ENCODE data around the gene PSMD2.

PSMD2 gene

GRCh38 chr3:184298759-184299487 is at the start of gene PSMD2:
Gene PSMD2, plus strand, starts transcription at chr3:184299241. Its CDS starts 26 bp downstream, at chr3:184299267.
- DNase-seq (ENCODE audit: low read depth): peak; percentile 84
- H3K4me3 ChIP-seq (ENCODE audit: low read length): peak within 1 kb of the TSS; percentile 98
- TF ChIP-seq, protein P1, sequence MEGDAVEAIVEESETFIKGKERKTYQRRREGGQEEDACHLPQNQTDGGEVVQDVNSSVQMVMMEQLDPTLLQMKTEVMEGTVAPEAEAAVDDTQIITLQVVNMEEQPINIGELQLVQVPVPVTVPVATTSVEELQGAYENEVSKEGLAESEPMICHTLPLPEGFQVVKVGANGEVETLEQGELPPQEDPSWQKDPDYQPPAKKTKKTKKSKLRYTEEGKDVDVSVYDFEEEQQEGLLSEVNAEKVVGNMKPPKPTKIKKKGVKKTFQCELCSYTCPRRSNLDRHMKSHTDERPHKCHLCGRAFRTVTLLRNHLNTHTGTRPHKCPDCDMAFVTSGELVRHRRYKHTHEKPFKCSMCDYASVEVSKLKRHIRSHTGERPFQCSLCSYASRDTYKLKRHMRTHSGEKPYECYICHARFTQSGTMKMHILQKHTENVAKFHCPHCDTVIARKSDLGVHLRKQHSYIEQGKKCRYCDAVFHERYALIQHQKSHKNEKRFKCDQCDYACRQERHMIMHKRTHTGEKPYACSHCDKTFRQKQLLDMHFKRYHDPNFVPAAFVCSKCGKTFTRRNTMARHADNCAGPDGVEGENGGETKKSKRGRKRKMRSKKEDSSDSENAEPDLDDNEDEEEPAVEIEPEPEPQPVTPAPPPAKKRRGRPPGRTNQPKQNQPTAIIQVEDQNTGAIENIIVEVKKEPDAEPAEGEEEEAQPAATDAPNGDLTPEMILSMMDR (conservative IDR thresholded peaks at IDR 0.05; ENCODE audit: low read depth, low read length): no peak

DNA sequence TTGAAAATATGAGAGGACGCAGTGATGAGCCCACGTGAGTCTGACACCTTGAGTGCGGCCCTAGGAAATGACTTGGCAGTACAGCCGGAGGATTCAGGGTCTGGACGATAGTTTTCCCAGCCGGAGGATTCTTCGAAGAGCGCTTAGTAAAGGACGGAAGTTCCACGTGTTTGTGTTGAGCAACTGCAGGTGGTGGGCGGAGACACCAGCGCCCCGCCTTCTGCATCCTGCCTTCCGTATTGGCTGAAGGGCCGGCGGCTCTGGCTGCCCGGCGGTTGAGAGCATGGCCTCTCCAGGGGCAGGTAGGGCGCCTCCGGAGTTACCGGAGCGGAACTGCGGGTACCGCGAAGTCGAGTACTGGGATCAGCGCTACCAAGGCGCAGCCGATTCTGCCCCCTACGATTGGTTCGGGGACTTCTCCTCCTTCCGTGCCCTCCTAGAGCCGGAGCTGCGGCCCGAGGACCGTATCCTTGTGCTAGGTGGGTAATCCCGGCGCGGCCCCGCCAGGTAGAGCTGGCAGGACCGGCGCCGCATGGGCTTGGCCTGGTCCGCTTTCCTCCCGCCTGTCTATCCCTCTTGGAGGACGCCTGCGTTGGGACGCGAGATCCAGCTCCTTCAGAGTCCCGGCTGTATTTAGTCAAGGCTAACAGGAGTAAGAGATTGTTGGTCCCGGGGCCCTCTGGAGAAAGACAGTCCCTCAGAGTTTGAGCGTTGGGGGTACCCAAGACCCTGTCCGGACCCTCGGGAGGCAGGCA is 49.5 kb upstream of the PSMD2 start, which contains the start of gene EEF1AKMT4:
Gene EEF1AKMT4, plus strand, starts transcription at position 261 of the 755 bp plus-strand sequence. Its CDS starts 23 bp downstream, at position 284.
- DNase-seq (ENCODE audit: low read depth): peak; percentile 95
- H3K4me3 ChIP-seq (ENCODE audit: low read length): peak within 1 kb of the TSS; percentile 69
- TF ChIP-seq, protein P1 (conservative IDR thresholded peaks at IDR 0.05; ENCODE audit: low read depth, low read length): peak; percentile 56

DNA sequence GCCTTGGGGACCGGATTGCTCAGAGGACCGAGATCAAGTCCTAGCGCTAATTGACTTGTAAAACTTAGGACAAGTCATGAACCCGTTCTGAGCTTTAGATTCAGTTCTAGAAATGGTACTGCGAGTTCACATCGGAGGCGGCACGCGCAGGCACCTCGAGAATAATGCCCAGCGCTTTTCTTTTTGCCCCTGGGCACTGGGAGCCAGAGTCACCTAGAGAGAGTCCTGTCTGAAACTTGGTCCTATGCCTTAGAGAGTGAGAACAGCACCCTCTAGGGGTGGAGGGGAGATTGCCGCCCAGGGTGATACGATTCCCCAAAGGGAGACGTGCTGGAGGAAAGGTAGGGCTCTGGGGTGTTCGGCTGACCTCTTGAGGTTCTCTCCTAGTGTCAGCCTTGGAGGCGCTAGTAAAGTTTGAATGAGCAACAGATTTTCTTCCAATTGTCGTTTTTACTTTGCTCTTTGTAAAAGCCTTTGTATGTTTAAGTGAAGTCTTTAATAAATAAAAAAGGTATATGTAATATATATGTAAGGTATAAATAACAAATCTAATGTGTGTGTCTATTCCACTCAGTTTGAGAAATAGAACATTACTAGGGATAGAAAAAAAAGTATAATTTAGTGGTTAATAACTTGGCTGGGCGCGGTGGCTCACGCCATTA is 48.7 kb upstream of the PSMD2 start:
- TF ChIP-seq, protein P1 (conservative IDR thresholded peaks at IDR 0.05; ENCODE audit: low read depth, low read length): peak; percentile 99
- H3K4me3 ChIP-seq (ENCODE audit: low read length): peak overlapping the region; percentile 69
- peak; percentile 56 for DNase-seq (ENCODE audit: low read depth)

DNA sequence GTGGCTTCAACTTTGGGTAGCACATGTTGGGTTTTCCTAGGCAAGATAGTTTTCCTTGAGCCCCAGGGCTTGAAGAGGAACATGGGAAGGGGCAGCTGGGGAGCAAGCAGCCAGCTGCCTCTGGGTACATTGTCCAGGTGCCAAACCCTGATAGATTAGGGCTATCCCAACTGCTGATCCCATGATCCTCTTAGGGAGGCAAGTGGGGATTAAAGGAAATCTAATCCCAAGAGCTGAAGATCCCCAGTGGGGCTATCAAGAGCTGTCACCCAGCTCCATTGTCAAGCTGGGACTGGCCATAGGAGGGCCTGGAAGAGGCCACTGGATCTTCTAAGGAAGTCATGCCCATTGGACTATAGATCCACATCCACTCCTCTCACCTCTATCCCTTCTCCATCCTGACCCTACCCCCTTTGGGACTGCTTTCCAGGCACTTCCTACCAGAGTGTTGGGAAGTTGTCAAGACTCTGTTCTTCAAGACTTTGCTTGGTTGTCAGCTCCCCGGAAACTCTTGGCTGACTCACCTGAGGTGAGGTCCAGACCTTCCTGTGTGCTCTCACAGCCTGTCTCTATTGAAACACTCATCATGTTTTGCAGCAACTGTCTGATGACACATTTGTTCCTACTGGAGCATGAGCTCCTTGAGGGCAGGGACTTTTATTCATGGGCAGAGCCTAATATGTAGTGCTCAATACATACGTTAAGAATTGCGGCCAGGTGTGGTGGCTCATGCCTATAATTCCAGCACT is 43.6 kb upstream of the PSMD2 start:
- DNase-seq (ENCODE audit: low read depth): no peak
- TF ChIP-seq, protein P1 (conservative IDR thresholded peaks at IDR 0.05; ENCODE audit: low read depth, low read length): no peak
- H3K4me3 ChIP-seq (ENCODE audit: low read length): no peak overlapping the region

GRCh38 chr3:184257083-184257915 is 41.7 kb upstream of the PSMD2 start:
- DNase-seq (ENCODE audit: low read depth): no peak
- no peak overlapping the region for H3K4me3 ChIP-seq (ENCODE audit: low read length)
- TF ChIP-seq, protein P1 (conservative IDR thresholded peaks at IDR 0.05; ENCODE audit: low read depth, low read length): no peak

DNA sequence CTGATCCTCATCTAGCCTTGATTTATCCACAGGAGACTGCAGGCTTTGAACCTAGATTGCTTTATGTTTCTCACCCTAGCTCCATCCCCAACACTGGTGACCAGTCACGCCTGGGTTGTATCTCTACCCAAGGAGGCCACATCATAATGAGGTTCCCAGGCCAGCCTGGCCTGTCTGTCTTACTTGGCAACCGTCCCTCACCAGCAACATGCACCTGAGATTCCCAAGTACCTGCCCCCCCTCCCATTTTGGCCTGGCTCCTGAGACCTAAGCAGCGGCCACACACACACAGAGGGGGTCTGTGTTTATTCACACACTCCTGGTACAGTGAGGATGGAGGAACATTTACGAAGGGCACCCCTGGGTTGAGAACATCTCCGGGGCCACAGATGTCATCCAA is 40.1 kb upstream of the PSMD2 start:
- H3K4me3 ChIP-seq (ENCODE audit: low read length): no peak overlapping the region
- TF ChIP-seq, protein P1 (conservative IDR thresholded peaks at IDR 0.05; ENCODE audit: low read depth, low read length): no peak
- no peak for DNase-seq (ENCODE audit: low read depth)
